GM19395 (cell line): ENCODE measurements around the gene ZNF143.
"Not testable (repeated sequence)": the region's sequence is repeated elsewhere in the genome, so short reads cannot be mapped to it uniquely, and the experiment has no call there.

Source experiments
- ATAC-seq: cut with Tn5 transposase; IDR thresholded peaks from one replicate; pipeline ENCODE4 v1.9.1; 2021; ENCODE audit warnings: mild to moderate bottlenecking, moderate library complexity; ENCODE audit not compliant: unreplicated experiment

ZNF143 gene

GRCh38 chr11:9535189-9535781 lies 74.5 kb downstream of the ZNF143 start:
- ATAC-seq = no peak

- no peak for ATAC-seq
These were observed 77.7 kb downstream of the ZNF143 start for GRCh38 chr11:9538548-9538947.

- not testable (repeated sequence) for ATAC-seq
These were observed 88.4 kb downstream of the ZNF143 start for GRCh38 chr11:9549216-9549615.

- no peak for ATAC-seq
These were observed 89.4 kb downstream of the ZNF143 start for GRCh38 chr11:9550191-9550628.

GRCh38 chr11:9561279-9561982 lies 100.6 kb downstream of the ZNF143 start:
- ATAC-seq = no peak

- no peak for ATAC-seq
These were observed 101.9 kb downstream of the ZNF143 start for GRCh38 chr11:9562716-9563115.

- ATAC-seq = no peak
These were observed 102.5 kb downstream of the ZNF143 start for GRCh38 chr11:9563196-9563730.

GRCh38 chr11:9565822-9566560 lies 105.2 kb downstream of the ZNF143 start:
- ATAC-seq = peak; percentile 93

- ATAC-seq = no peak
These were observed 105.8 kb downstream of the ZNF143 start for GRCh38 chr11:9566561-9567063.

GRCh38 chr11:9567401-9567800 lies 106.6 kb downstream of the ZNF143 start:
- no peak for ATAC-seq

- ATAC-seq = no peak
These were observed 107.5 kb downstream of the ZNF143 start for GRCh38 chr11:9568161-9568853.

GRCh38 chr11:9568854-9569587 lies 108.2 kb downstream of the ZNF143 start:
- no peak for ATAC-seq

- no peak for ATAC-seq
These were observed 108.9 kb downstream of the ZNF143 start for GRCh38 chr11:9569588-9570164.

GRCh38 chr11:9570313-9571025 lies 109.7 kb downstream of the ZNF143 start:
- no peak for ATAC-seq

- no peak for ATAC-seq
These were observed 110.4 kb downstream of the ZNF143 start for GRCh38 chr11:9571071-9571762.

- no peak for ATAC-seq
These were observed 110.9 kb downstream of the ZNF143 start for GRCh38 chr11:9571763-9572115.

- peak; percentile 86 for ATAC-seq
These were observed 112.4 kb downstream of the ZNF143 start, which contains the start of gene WEE1 for GRCh38 chr11:9573052-9573774. Gene WEE1 (plus strand): TSS chr11:9573670. CDS start chr11:9573934, 264 bp downstream.
